ENCODE results near the gene HOXA6.

The HOXA6 gene

GRCh38 chr7:27166531-27167505 is 19.2 kb upstream of the HOXA6 start:
- Histone ChIP-seq H2AFZ (ENCODE audit: low read depth, low read length) (no peak overlapping the region), H3K79me2 (ENCODE audit: insufficient read depth, low read length) (no peaks in the 10 kb centered on the region), H3K36me3 (ENCODE audit: insufficient read depth, low read length) (no peaks in the 10 kb centered on the region), H3K4me3 (ENCODE audit: low read depth in 1 of 2, low read length in 2 of 2) (no peak overlapping the region), H3K4me1 (ENCODE audit: insufficient read depth, low read length) (no peaks in the 10 kb centered on the region), H3K9me3 (ENCODE audit: insufficient read depth, low read length, severe bottlenecking) (no peaks in the 10 kb centered on the region), H3K27ac (ENCODE audit: low read length) (no peak overlapping the region), H3K9ac (ENCODE audit: low read depth, low read length) (no peak overlapping the region), H4K20me1 (ENCODE audit: insufficient read depth, low read length) (no peaks in the 10 kb centered on the region), H3K27me3 (ENCODE audit: insufficient read depth, low read length, poor library complexity) (peaks cover 7% of the 10 kb centered on the region), H3K4me2 (ENCODE audit: insufficient read depth, low read length) (no peak overlapping the region)
- no peak for ATAC-seq (ENCODE audit: insufficient read depth, low read depth)
- TF ChIP-seq, protein P1, sequence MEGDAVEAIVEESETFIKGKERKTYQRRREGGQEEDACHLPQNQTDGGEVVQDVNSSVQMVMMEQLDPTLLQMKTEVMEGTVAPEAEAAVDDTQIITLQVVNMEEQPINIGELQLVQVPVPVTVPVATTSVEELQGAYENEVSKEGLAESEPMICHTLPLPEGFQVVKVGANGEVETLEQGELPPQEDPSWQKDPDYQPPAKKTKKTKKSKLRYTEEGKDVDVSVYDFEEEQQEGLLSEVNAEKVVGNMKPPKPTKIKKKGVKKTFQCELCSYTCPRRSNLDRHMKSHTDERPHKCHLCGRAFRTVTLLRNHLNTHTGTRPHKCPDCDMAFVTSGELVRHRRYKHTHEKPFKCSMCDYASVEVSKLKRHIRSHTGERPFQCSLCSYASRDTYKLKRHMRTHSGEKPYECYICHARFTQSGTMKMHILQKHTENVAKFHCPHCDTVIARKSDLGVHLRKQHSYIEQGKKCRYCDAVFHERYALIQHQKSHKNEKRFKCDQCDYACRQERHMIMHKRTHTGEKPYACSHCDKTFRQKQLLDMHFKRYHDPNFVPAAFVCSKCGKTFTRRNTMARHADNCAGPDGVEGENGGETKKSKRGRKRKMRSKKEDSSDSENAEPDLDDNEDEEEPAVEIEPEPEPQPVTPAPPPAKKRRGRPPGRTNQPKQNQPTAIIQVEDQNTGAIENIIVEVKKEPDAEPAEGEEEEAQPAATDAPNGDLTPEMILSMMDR (IDR thresholded peaks at IDR 0.05; ENCODE audit: borderline replicate concordance, extremely low read depth, low read length, poor library complexity, severe bottlenecking) = no peak
- TF ChIP-seq EZH2 (IDR thresholded peaks at IDR 0.05; ENCODE audit: borderline replicate concordance, low read depth, low read length, severe bottlenecking) = no peak
- DNase-seq = no peak

DNA sequence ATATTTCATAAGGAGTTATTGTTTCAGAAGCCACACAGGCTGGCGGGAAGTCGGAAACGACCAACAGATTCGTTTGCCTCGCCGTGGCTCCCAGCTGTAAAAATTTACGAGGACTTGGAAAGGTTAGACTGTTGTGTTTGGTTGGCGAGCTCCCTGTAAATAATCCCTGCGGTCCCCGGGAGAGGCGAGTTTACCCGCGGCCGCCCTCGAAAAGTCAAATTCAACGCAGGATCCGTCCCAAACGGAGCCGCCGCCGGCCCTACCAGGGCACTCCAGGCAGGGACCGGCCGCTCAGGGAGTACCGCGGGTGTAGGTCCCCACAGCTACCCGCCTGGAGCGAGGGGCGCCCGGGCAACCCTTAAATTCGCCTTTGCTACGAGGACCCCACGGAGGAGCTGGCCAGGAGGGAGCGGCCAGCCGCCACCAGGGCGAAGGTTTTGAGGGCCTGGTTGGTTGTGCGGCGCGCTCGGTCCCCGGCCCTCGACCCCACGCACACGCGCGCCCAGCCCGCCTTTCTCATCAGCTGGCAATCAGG is 18.5 kb upstream of the HOXA6 start:
- ATAC-seq (ENCODE audit: insufficient read depth, low read depth) (no peak), DNase-seq (no peak)
- Histone ChIP-seq H3K4me3 (ENCODE audit: low read depth in 1 of 2, low read length in 2 of 2) (no peak overlapping the region), H3K9me3 (ENCODE audit: insufficient read depth, low read length, severe bottlenecking) (no peaks in the 10 kb centered on the region), H4K20me1 (ENCODE audit: insufficient read depth, low read length) (no peaks in the 10 kb centered on the region), H3K4me2 (ENCODE audit: insufficient read depth, low read length) (no peak overlapping the region), H3K27ac (ENCODE audit: low read length) (no peak overlapping the region), H2AFZ (ENCODE audit: low read depth, low read length) (no peak overlapping the region), H3K9ac (ENCODE audit: low read depth, low read length) (no peak overlapping the region), H3K36me3 (ENCODE audit: insufficient read depth, low read length) (no peaks in the 10 kb centered on the region), H3K27me3 (ENCODE audit: insufficient read depth, low read length, poor library complexity) (peaks cover under 1% of the 10 kb centered on the region), H3K79me2 (ENCODE audit: insufficient read depth, low read length) (no peaks in the 10 kb centered on the region), H3K4me1 (ENCODE audit: insufficient read depth, low read length) (peaks cover 3% of the 10 kb centered on the region)
- no peak for TF ChIP-seq EZH2 (IDR thresholded peaks at IDR 0.05; ENCODE audit: borderline replicate concordance, low read depth, low read length, severe bottlenecking)
- TF ChIP-seq, protein P1 (IDR thresholded peaks at IDR 0.05; ENCODE audit: borderline replicate concordance, extremely low read depth, low read length, poor library complexity, severe bottlenecking) = no peak

DNA sequence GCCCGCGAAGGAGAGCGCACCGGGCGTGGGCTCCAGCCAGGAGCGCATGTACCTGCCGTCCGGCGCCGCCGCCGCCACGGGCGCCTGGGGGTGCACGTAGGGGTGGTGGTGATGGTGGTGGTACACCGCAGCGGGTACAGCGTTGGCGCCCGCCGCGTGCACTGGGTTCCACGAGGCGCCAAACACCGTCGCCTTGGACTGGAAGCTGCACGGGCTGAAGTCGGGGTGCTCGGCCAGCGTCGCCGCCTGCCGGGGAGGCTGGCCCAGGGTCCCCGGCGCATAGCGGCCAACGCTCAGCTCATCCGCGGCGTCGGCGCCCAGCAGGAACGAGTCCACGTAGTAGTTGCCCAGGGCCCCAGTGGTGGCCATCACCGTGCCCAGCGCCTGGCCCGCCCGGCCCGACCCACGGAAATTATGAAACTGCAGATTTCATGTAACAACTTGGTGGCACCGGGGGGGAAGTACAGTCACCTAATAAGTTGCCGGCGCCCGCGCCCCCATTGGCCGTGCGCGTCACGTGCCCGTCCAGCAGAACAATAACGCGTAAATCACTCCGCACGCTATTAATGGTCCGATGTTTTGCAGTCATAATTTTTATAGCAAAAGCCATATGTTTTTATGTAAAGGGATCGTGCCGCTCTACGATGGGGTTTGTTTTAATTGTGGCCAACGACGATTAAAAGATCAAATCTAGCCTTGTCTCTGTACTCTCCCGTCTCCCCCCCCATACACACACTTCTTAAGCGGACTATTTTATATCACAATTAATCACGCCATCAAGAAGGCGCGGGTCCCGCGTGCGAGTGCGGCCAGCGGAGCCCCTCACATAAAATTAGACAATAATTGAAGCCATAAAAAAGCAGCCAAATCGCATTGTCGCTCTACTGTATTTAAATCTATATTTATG is 17.8 kb upstream of the HOXA6 start, which contains the start of gene HOXA9:
HOXA9 (minus strand) TSS at position 449 of the 907 bp plus-strand sequence; CDS start at position 369, 80 bp downstream.
- Histone ChIP-seq H3K36me3 (ENCODE audit: insufficient read depth, low read length) (no peaks in the 10 kb centered on the region), H3K27me3 (ENCODE audit: insufficient read depth, low read length, poor library complexity) (no peaks in the 10 kb centered on the region), H4K20me1 (ENCODE audit: insufficient read depth, low read length) (no peaks in the 10 kb centered on the region), H3K27ac (ENCODE audit: low read length) (no peak within 1 kb of the TSS), H3K4me2 (ENCODE audit: insufficient read depth, low read length) (no peak within 1 kb of the TSS), H3K9ac (ENCODE audit: low read depth, low read length) (no peak within 1 kb of the TSS), H3K79me2 (ENCODE audit: insufficient read depth, low read length) (no peaks in the 10 kb centered on the region), H3K9me3 (ENCODE audit: insufficient read depth, low read length, severe bottlenecking) (no peaks in the 10 kb centered on the region), H2AFZ (ENCODE audit: low read depth, low read length) (no peak within 1 kb of the TSS), H3K4me1 (ENCODE audit: insufficient read depth, low read length) (peaks cover 10% of the 10 kb centered on the region), H3K4me3 (ENCODE audit: low read depth in 1 of 2, low read length in 2 of 2) (no peak within 1 kb of the TSS)
- DNase-seq = no peak
- no peak for TF ChIP-seq EZH2 (IDR thresholded peaks at IDR 0.05; ENCODE audit: borderline replicate concordance, low read depth, low read length, severe bottlenecking)
- TF ChIP-seq, protein P1 (IDR thresholded peaks at IDR 0.05; ENCODE audit: borderline replicate concordance, extremely low read depth, low read length, poor library complexity, severe bottlenecking) = no peak
- ATAC-seq (ENCODE audit: insufficient read depth, low read depth) = no peak

All from DND-41 (cell line).